Caco-2 (cell line): ENCODE results near the gene TPRX2. TPM values are rescaled to one million over a fixed set of nuclear protein-coding genes. Genes with fewer than 3 reads are reported as not detected.

Source experiments
- BruUV-seq: library from RNA; stranded (reverse); fragments of 400-500 nt; replicated peaks from 2 replicates; lab custom pipeline; 2021; lab: Mats Ljungman, UMichigan
- CTCF ChIA-PET: fragments of 300-600 bp; sonication (Branson Sonifier 250); formaldehyde crosslinking; loops from one replicate; lab custom pipeline; 2022; ENCODE audit warnings: antibody characterized with exemption; lab: Charles Lee
- POLR2A ChIA-PET: fragments of 300-600 bp; sonication (Branson Sonifier 250); formaldehyde crosslinking; loops from one replicate; lab custom pipeline; 2022; ENCODE audit warnings: antibody characterized with exemption; lab: Charles Lee
- DNase-seq, 2 experiments: peaks; one replicate each; pipeline versions ENCODE4 v3.0.0 to v3.0.0-alpha.2; 2020 to 2022
- H3K27me3 ChIP-seq: replicated peaks from 2 replicates; pipeline ENCODE4 v1.6.0; 2011; ENCODE audit warnings: low read length; ENCODE audit not compliant: control insufficient read depth, insufficient read depth
- H3K36me3 ChIP-seq: 2 replicates; pipeline ENCODE4 v1.5.1; 2011; ENCODE audit warnings: low read length; ENCODE audit not compliant: control insufficient read depth, insufficient read depth
- H3K4me1 ChIP-seq: fragments of 250-450 bp; sonication (Bioruptor Pico); 2 replicates; pipeline ENCODE4 v1.5.1; 2020; ENCODE audit warnings: mild to moderate bottlenecking
- H3K4me3 ChIP-seq: 2 replicates; pipeline ENCODE4 v1.5.1; 2011; ENCODE audit warnings: low read depth, mild to moderate bottlenecking, control low read depth, low read length
- H3K9me3 ChIP-seq: fragments of 250-450 bp; sonication (Bioruptor Pico); 2 replicates; pipeline ENCODE4 v1.5.1; 2020; ENCODE audit warnings: mild to moderate bottlenecking, moderate library complexity
- H3K27ac Mint-ChIP-seq: one replicate; pipeline ENCODE4 v1.8.0; 2022; ENCODE audit warnings: mixed read lengths; ENCODE audit not compliant: unreplicated experiment
- H3K27me3 Mint-ChIP-seq: one replicate; pipeline ENCODE4 v1.8.0; 2022; ENCODE audit warnings: mixed read lengths; ENCODE audit not compliant: insufficient read depth, unreplicated experiment
- H3K36me3 Mint-ChIP-seq: one replicate; pipeline ENCODE4 v1.8.0; 2022; ENCODE audit warnings: mild to moderate bottlenecking, mixed read lengths; ENCODE audit not compliant: insufficient read depth, unreplicated experiment
- H3K4me1 Mint-ChIP-seq: one replicate; pipeline ENCODE4 v1.8.0; 2022; ENCODE audit warnings: low read depth, mixed read lengths; ENCODE audit not compliant: unreplicated experiment
- H3K4me3 Mint-ChIP-seq: one replicate; pipeline ENCODE4 v1.8.0; 2022; ENCODE audit warnings: mild to moderate bottlenecking, moderate library complexity, mixed read lengths; ENCODE audit not compliant: unreplicated experiment
- H3K9me3 Mint-ChIP-seq: one replicate; pipeline ENCODE4 v1.8.0; 2022; ENCODE audit warnings: mixed read lengths; ENCODE audit not compliant: unreplicated experiment
- intact Hi-C: fragments of 100-400 bp; cut with micrococcal nuclease; formaldehyde crosslinking; loops from one replicate; pipeline ENCODE4 v1.10.0; 2022; ENCODE audit not compliant: unreplicated experiment
- total RNA-seq: library from RNA; stranded (reverse); gene quantifications from 2 replicates; pipeline ENCODE4 v1.2.3, GENCODE V29; 2022
- TF ChIP-seq, protein P1 (sequence below), 2 experiments: fragments of 200-600 bp in 1 of 2; IDR thresholded peaks; 1 replicate in 1 of 2; 2 replicates in 1 of 2; pipeline versions ENCODE4 v1.5.1 to v1.8.0; 2011 to 2022; ENCODE audit warnings: antibody characterized with exemption in 1 of 2, control low read depth in 1 of 2, inconsistent platforms in 1 of 2, low read depth in 1 of 2, low read length in 1 of 2, mild to moderate bottlenecking in 1 of 2, moderate library complexity in 1 of 2; ENCODE audit not compliant: insufficient read depth in 1 of 2, severe bottlenecking in 1 of 2, unreplicated experiment in 1 of 2

Gene TPRX2
- total RNA-seq, 1 experiment from 2014 or later = not detected

DNA sequence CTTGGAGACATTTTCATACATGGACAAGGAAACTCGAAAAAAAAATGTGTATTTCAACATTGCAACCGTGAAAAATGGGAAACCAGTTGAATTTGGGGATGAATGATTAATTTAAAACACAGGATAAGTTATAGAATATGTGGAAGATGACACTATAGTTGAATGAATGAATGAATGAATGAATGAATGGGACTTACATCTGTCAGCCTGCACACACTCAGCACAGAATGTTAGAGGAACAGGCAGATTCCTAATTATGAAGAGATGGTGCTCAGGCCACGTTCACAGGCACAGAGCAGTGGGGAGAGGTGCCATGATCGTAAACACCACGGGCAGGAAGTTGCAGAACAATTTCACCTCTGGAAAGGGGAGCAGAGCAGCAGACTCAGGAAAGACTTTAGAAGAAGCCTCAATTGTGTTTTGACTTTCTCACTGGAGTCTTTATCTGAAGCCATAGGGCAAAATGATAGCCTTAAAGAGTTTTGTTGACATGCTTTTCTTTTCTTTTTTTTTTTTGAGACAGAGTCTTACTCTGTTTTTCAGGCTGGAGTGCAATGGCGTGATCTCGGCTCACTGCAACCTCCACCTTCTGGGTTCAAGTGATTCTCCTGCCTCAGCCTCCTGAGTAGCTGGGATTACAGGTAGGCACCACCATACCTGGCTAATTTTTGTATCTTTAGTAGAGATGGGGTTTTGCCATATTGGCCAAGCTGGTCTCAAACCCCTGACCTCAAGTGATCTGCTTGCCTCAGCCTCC is 32.0 kb downstream of the TPRX2 start:
- intact Hi-C loops = no loop called here
- Mint-ChIP-seq H3K9me3 (peaks cover 21% of the 10 kb centered on the region), H3K36me3 (peaks cover 10% of the 10 kb centered on the region), H3K4me1 (peaks cover 9% of the 10 kb centered on the region), H3K27me3 (no peaks in the 10 kb centered on the region), H3K27ac (no peak overlapping the region), H3K4me3 (no peak overlapping the region)
- H3K4me3 ChIP-seq = no peak overlapping the region
- TF ChIP-seq, protein P1, sequence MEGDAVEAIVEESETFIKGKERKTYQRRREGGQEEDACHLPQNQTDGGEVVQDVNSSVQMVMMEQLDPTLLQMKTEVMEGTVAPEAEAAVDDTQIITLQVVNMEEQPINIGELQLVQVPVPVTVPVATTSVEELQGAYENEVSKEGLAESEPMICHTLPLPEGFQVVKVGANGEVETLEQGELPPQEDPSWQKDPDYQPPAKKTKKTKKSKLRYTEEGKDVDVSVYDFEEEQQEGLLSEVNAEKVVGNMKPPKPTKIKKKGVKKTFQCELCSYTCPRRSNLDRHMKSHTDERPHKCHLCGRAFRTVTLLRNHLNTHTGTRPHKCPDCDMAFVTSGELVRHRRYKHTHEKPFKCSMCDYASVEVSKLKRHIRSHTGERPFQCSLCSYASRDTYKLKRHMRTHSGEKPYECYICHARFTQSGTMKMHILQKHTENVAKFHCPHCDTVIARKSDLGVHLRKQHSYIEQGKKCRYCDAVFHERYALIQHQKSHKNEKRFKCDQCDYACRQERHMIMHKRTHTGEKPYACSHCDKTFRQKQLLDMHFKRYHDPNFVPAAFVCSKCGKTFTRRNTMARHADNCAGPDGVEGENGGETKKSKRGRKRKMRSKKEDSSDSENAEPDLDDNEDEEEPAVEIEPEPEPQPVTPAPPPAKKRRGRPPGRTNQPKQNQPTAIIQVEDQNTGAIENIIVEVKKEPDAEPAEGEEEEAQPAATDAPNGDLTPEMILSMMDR (IDR thresholded peaks at IDR 0.05; ENCODE audit: insufficient read depth in 1 of 2, low read depth in 1 of 2, low read length in 1 of 2, severe bottlenecking in 1 of 2, unreplicated experiment in 1 of 2) = no peak
- H3K27me3 ChIP-seq = no peaks in the 10 kb centered on the region
- peaks cover under 1% of the 10 kb centered on the region for H3K4me1 ChIP-seq
- CTCF ChIA-PET = no interaction called here
- POLR2A ChIA-PET = no interaction called here
- peaks cover 22% of the 10 kb centered on the region for H3K9me3 ChIP-seq
- BruUV-seq = no TSS peak
- no peak for DNase-seq
- no peaks in the 10 kb centered on the region for H3K36me3 ChIP-seq

DNA sequence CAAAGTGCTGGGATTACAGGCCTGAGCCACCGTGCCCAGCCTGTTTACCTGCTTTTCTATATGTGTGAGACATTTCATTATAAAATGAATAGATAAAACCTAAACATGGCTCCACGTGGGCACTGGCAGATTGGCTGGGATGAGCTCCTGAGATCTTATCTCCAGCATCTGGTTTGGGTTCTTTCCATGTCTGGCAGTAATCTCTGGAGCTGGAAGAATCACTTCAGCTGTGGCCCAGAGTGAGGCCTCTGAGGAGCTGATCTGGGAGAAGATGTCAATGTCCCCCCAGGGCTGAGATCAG is 32.5 kb downstream of the TPRX2 start:
- Mint-ChIP-seq H3K4me3 (no peak overlapping the region), H3K27me3 (no peaks in the 10 kb centered on the region), H3K4me1 (peaks cover 4% of the 10 kb centered on the region), H3K9me3 (peaks cover 21% of the 10 kb centered on the region), H3K36me3 (peaks cover 10% of the 10 kb centered on the region), H3K27ac (no peak overlapping the region)
- H3K36me3 ChIP-seq = no peaks in the 10 kb centered on the region
- intact Hi-C loops = no loop called here
- ChIA-PET CTCF (no interaction called here), POLR2A (no interaction called here)
- no peak overlapping the region for H3K4me3 ChIP-seq
- DNase-seq = no peak
- no TSS peak for BruUV-seq
- no peaks in the 10 kb centered on the region for H3K27me3 ChIP-seq
- no peaks in the 10 kb centered on the region; the same call in 1 of the 2 replicates for H3K4me1 ChIP-seq
- H3K9me3 ChIP-seq = peaks cover 22% of the 10 kb centered on the region
- TF ChIP-seq, protein P1 (IDR thresholded peaks at IDR 0.05; ENCODE audit: insufficient read depth in 1 of 2, low read depth in 1 of 2, low read length in 1 of 2, severe bottlenecking in 1 of 2, unreplicated experiment in 1 of 2) = no peak

DNA sequence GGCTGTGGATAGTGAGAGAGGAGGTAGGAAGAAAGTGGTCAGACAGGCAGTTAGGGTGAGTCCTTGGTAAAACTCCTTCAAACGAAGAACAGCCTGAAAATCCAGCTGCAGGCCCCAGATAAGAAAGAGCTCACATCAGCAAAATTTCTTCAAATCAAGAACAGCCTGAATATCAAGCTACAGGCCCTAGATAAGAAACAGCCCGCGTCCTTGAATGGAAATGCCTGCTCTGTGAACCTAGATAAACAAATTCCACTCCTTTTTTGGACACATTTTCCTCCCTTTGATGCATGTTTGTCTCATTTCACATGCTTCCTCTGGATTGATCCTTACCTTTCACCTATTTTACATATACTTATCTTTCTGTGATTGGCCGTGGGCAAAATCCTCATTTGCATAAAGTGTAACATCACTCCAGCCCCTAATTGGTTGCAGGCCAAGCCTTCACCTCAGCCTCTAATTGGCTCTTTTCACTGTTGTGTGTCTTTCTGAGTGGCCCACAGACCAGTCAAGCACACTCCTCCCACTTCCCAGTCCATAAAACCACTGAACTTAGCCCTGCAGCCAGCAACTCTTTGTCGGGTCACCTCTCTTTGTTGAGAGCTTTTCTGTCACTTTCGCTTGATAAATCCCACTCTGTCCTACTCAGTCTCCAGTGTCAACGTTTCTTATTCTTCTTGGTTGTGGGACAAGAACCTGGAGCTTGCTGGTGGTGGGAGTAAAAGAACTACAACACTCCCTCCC is 33.1 kb downstream of the TPRX2 start:
- no peak overlapping the region for H3K4me3 Mint-ChIP-seq
- peaks cover 21% of the 10 kb centered on the region for H3K9me3 Mint-ChIP-seq
- TF ChIP-seq, protein P1 (IDR thresholded peaks at IDR 0.05; ENCODE audit: insufficient read depth in 1 of 2, low read depth in 1 of 2, low read length in 1 of 2, severe bottlenecking in 1 of 2, unreplicated experiment in 1 of 2) = no peak
- BruUV-seq = no TSS peak
- DNase-seq = peak; percentile 28 to 51
- H3K4me1 ChIP-seq = no peaks in the 10 kb centered on the region; the same call in 1 of the 2 replicates
- CTCF ChIA-PET = interaction anchor here (0.6 to 1.1 kb wide), 2 partner anchors 23 to 46 kb away, joined by 4 to 5 read pairs; no protein-coding TSS in a partner anchor
- H3K9me3 ChIP-seq = peaks cover 22% of the 10 kb centered on the region
- POLR2A ChIA-PET = no interaction called here
- H3K27ac Mint-ChIP-seq = no peak overlapping the region
- intact Hi-C loops = no loop called here
- H3K36me3 ChIP-seq = no peaks in the 10 kb centered on the region
- H3K27me3 Mint-ChIP-seq = no peaks in the 10 kb centered on the region
- H3K4me1 Mint-ChIP-seq = no peaks in the 10 kb centered on the region
- peaks cover 10% of the 10 kb centered on the region for H3K36me3 Mint-ChIP-seq
- H3K27me3 ChIP-seq = no peaks in the 10 kb centered on the region
- no peak overlapping the region for H3K4me3 ChIP-seq
